HPDE6-E6E7 (cell line): Measurements from ENCODE around the gene EARS2.
"Not testable (repeated sequence)": the region's sequence is repeated elsewhere in the genome, so short reads cannot be mapped to it uniquely, and the experiment has no call there.

Source experiments
- DNase-seq: peaks from one replicate; pipeline ENCODE4 v3.0.0; 2011; ENCODE audit warnings: missing footprints; ENCODE audit errors: extremely low spot score

The EARS2 gene

GRCh38 chr16:23556881-23557778 lies at the start of gene EARS2, which contains the start of gene UBFD1:
EARS2 (minus strand) TSS chr16:23557350; CDS start chr16:23557343, 7 bp downstream.
UBFD1 (plus strand) TSS chr16:23557727; CDS start chr16:23557743, 16 bp downstream.
- DNase-seq, result peak; percentile 96

- peak; percentile 9 for DNase-seq
Measured at GRCh38 chr16:23597003-23597756, 40.0 kb upstream of the EARS2 start.

- peak; percentile 80 for DNase-seq
Measured at GRCh38 chr16:23595951-23596720, 39.0 kb upstream of the EARS2 start, which contains the start of gene NDUFAB1. NDUFAB1 (minus strand) TSS chr16:23596316; CDS start chr16:23596290, 26 bp downstream.

- DNase-seq, result no peak
Measured at GRCh38 chr16:23595246-23595950, 38.2 kb upstream of the EARS2 start.

- DNase-seq, result no peak
Measured at GRCh38 chr16:23594186-23594585, 37.0 kb upstream of the EARS2 start.

GRCh38 chr16:23590181-23590580 lies 33.0 kb upstream of the EARS2 start:
- DNase-seq, result no peak

GRCh38 chr16:23587726-23588125 lies 30.6 kb upstream of the EARS2 start:
- no peak for DNase-seq

GRCh38 chr16:23584186-23585076 lies 27.3 kb upstream of the EARS2 start:
- DNase-seq, result no peak

- DNase-seq, result not testable (repeated sequence)
Measured at GRCh38 chr16:23583271-23583670, 26.1 kb upstream of the EARS2 start.

GRCh38 chr16:23581764-23582163 lies 24.6 kb upstream of the EARS2 start:
- DNase-seq, result no peak

- DNase-seq, result no peak
Measured at GRCh38 chr16:23580391-23580790, 23.2 kb upstream of the EARS2 start.

GRCh38 chr16:23579371-23579770 lies 22.2 kb upstream of the EARS2 start:
- DNase-seq, result no peak

GRCh38 chr16:23578101-23578830 lies 21.1 kb upstream of the EARS2 start:
- no peak for DNase-seq

- DNase-seq, result no peak
Measured at GRCh38 chr16:23577493-23577892, 20.3 kb upstream of the EARS2 start.

GRCh38 chr16:23575834-23576233 lies 18.7 kb upstream of the EARS2 start:
- DNase-seq, result no peak

- DNase-seq, result no peak
Measured at GRCh38 chr16:23573817-23574216, 16.7 kb upstream of the EARS2 start.

GRCh38 chr16:23572394-23572793 lies 15.2 kb upstream of the EARS2 start:
- DNase-seq, result no peak

- no peak for DNase-seq
Measured at GRCh38 chr16:23571895-23572294, 14.7 kb upstream of the EARS2 start.

GRCh38 chr16:23570992-23571632 lies 14.0 kb upstream of the EARS2 start:
- no peak for DNase-seq
